ENCODE measurements around the gene SIAH1. TPM values are rescaled to one million over a fixed set of nuclear protein-coding genes. Genes with fewer than 3 reads are reported as not detected.

Gene SIAH1
- total and polyA plus RNA-seq, 10 of the 15 experiments (the other 5 are each of a cell fraction or from before 2014, with no cell fraction given) = 5.1 to 21.1 (median 13.9) TPM

- H3K27ac ChIP-seq (ENCODE audit: control insufficient read depth, insufficient read depth) = no peak overlapping the region
- no peaks in the 10 kb centered on the region for H4K20me1 ChIP-seq (ENCODE audit: control insufficient read depth, insufficient read depth)
- no peak for TF ChIP-seq SMAD1 (IDR thresholded peaks at IDR 0.05; ENCODE audit: low read depth, partially characterized antibody)
- TF ChIP-seq SPI1 (IDR thresholded peaks at IDR 0.05; ENCODE audit: borderline replicate concordance, insufficient read depth, low read depth, low read length) = peak; percentile 27; the same call in 1 of the 2 replicates
- ATAC-seq (no peak), DNase-seq (ENCODE audit: low read depth, low spot score) (no peak), FAIRE-seq (no peak)
- no peak overlapping the region for H3K4me3 ChIP-seq
- H3K4me2 ChIP-seq (ENCODE audit: control insufficient read depth, insufficient read depth) = no peak overlapping the region
- H3K4me1 ChIP-seq (ENCODE audit: control insufficient read depth, insufficient read depth, low read length) = peaks cover 21% of the 10 kb centered on the region
- BruUV-seq (replicated peaks) = no TSS peak
- H3K79me2 ChIP-seq (ENCODE audit: control insufficient read depth, insufficient read depth, low read length) = no peaks in the 10 kb centered on the region
- no peak overlapping the region for H3K9ac ChIP-seq (ENCODE audit: control insufficient read depth, insufficient read depth, low read length)
- no peaks in the 10 kb centered on the region for H3K36me3 ChIP-seq (ENCODE audit: control insufficient read depth in 2 of 2, insufficient read depth in 2 of 2, low read length in 1 of 2)
- ChIA-PET RAD21 (ENCODE audit: unreplicated experiment) (no interaction called here), CTCF (interaction anchor here (1.0 to 2.0 kb wide), 3 partner anchors 11 to 80 kb away, joined by 3 to 6 read pairs (median 4); no protein-coding TSS in a partner anchor), POLR2A (no interaction called here), SMC1A (ENCODE audit: uncharacterized antibody, unreplicated experiment) (interaction anchor here (1.2 to 1.6 kb wide), 2 partner anchors 48 to 94 kb away, joined by 4 read pairs; no protein-coding TSS in a partner anchor)
- intact Hi-C loops (cut with micrococcal nuclease; ENCODE audit: unreplicated experiment) (no loop called here), in situ Hi-C loops (cut with MboI) (no loop called here)
- no peaks in the 10 kb centered on the region for H3K9me3 ChIP-seq (replicated peaks; ENCODE audit: control insufficient read depth, insufficient read depth, low read length)
- H3K27me3 ChIP-seq (replicated peaks in 1 of 2; ENCODE audit: control insufficient read depth in 2 of 2, insufficient read depth in 2 of 2, low read length in 1 of 2) = no peaks in the 10 kb centered on the region
- no peak overlapping the region for H2AFZ ChIP-seq (ENCODE audit: control insufficient read depth, low read depth, low read length)
- WGBS (ENCODE audit: insufficient coverage, insufficient replicate concordance, low lambda C conversion rate, missing lambda C conversion rate) = 92% methylated on average over 5 of the region's 5 CpGs
Observed at GRCh38 chr16:48433850-48434530, 48.8 kb upstream of the SIAH1 start.

GRCh38 chr16:48433116-48433849, 48.1 kb upstream of the SIAH1 start:
- Histone ChIP-seq H3K4me1 (ENCODE audit: control insufficient read depth, insufficient read depth, low read length) (peaks cover 21% of the 10 kb centered on the region), H3K36me3 (ENCODE audit: control insufficient read depth in 2 of 2, insufficient read depth in 2 of 2, low read length in 1 of 2) (no peaks in the 10 kb centered on the region), H4K20me1 (ENCODE audit: control insufficient read depth, insufficient read depth) (no peaks in the 10 kb centered on the region), H3K27me3 (replicated peaks in 1 of 2; ENCODE audit: control insufficient read depth in 2 of 2, insufficient read depth in 2 of 2, low read length in 1 of 2) (no peaks in the 10 kb centered on the region), H3K4me2 (ENCODE audit: control insufficient read depth, insufficient read depth) (no peak overlapping the region), H3K9ac (ENCODE audit: control insufficient read depth, insufficient read depth, low read length) (no peak overlapping the region), H2AFZ (ENCODE audit: control insufficient read depth, low read depth, low read length) (no peak overlapping the region), H3K79me2 (ENCODE audit: control insufficient read depth, insufficient read depth, low read length) (no peaks in the 10 kb centered on the region), H3K27ac (ENCODE audit: control insufficient read depth, insufficient read depth) (no peak overlapping the region), H3K9me3 (replicated peaks; ENCODE audit: control insufficient read depth, insufficient read depth, low read length) (no peaks in the 10 kb centered on the region), H3K4me3 (no peak overlapping the region)
- CTCF ChIA-PET = no interaction called here
- no TSS peak for BruUV-seq (replicated peaks)
- SMC1A ChIA-PET (ENCODE audit: uncharacterized antibody, unreplicated experiment) = no interaction called here
- 86% methylated on average over 18 of the region's 18 CpGs for WGBS (ENCODE audit: insufficient coverage, insufficient replicate concordance, low lambda C conversion rate, missing lambda C conversion rate)
- POLR2A ChIA-PET = no interaction called here
- intact Hi-C loops (cut with micrococcal nuclease; ENCODE audit: unreplicated experiment) = no loop called here
- DNase-seq (ENCODE audit: low read depth, low spot score) = no peak
- FAIRE-seq = no peak
- no peak for ATAC-seq
- in situ Hi-C loops (cut with MboI) = no loop called here
- RAD21 ChIA-PET (ENCODE audit: unreplicated experiment) = no interaction called here
- TF ChIP-seq EP300 (IDR thresholded peaks at IDR 0.05; ENCODE audit: borderline replicate concordance in 1 of 2, control insufficient read depth in 1 of 2, low read depth in 2 of 2, low read length in 2 of 2) = no peak
- no peak for TF ChIP-seq MEF2A (IDR thresholded peaks at IDR 0.05; ENCODE audit: insufficient read depth, low read depth, low read length)
- TF ChIP-seq CBX5 (IDR thresholded peaks at IDR 0.05; ENCODE audit: low read depth) = no peak
- TF ChIP-seq RAD51 (IDR thresholded peaks at IDR 0.05) = no peak
- TF ChIP-seq JUND (IDR thresholded peaks at IDR 0.05; ENCODE audit: low read depth, low read length) = no peak
- no peak for TF ChIP-seq POLR2AphosphoS2 (IDR thresholded peaks at IDR 0.05; ENCODE audit: low read depth, low read length)
- no peak for TF ChIP-seq GATAD2B (conservative IDR thresholded peaks at IDR 0.05; ENCODE audit: low read depth)
- TF ChIP-seq, protein P1, sequence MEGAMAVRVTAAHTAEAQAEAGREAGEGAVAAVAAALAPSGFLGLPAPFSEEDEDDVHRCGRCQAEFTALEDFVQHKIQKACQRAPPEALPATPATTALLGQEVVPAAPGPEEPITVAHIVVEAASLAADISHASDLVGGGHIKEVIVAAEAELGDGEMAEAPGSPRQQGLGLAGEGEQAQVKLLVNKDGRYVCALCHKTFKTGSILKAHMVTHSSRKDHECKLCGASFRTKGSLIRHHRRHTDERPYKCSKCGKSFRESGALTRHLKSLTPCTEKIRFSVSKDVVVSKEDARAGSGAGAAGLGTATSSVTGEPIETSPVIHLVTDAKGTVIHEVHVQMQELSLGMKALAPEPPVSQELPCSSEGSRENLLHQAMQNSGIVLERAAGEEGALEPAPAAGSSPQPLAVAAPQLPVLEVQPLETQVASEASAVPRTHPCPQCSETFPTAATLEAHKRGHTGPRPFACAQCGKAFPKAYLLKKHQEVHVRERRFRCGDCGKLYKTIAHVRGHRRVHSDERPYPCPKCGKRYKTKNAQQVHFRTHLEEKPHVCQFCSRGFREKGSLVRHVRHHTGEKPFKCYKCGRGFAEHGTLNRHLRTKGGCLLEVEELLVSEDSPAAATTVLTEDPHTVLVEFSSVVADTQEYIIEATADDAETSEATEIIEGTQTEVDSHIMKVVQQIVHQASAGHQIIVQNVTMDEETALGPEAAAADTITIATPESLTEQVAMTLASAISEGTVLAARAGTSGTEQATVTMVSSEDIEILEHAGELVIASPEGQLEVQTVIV (IDR thresholded peaks at IDR 0.05; ENCODE audit: borderline replicate concordance, partially characterized antibody) = no peak
- TF ChIP-seq, protein P2, sequence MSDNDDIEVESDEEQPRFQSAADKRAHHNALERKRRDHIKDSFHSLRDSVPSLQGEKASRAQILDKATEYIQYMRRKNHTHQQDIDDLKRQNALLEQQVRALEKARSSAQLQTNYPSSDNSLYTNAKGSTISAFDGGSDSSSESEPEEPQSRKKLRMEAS (IDR thresholded peaks at IDR 0.05; ENCODE audit: low read depth, low read length) = no peak

Data from GM12878 (cell line).